ENCODE measurements around the gene BZW2.
"Not testable (repeated sequence)": the region's sequence is repeated elsewhere in the genome, so short reads cannot be mapped to it uniquely, and the experiment has no call there.

The BZW2 gene

GRCh38 chr7:16646472-16647072, 591 bp downstream of the BZW2 start:
- DNase-seq (ENCODE audit: low read depth) = no peak

- no peak for DNase-seq (ENCODE audit: low read depth)
Measured at GRCh38 chr7:16647435-16647960, 1.5 kb downstream of the BZW2 start.

GRCh38 chr7:16648551-16648950, 2.6 kb downstream of the BZW2 start:
- no peak for DNase-seq (ENCODE audit: low read depth)

- DNase-seq (ENCODE audit: low read depth) = no peak
Measured at GRCh38 chr7:16649196-16649595, 3.2 kb downstream of the BZW2 start.

GRCh38 chr7:16650266-16650665, 4.3 kb downstream of the BZW2 start:
- DNase-seq (ENCODE audit: low read depth) = no peak

GRCh38 chr7:16651396-16652239, 5.6 kb downstream of the BZW2 start:
- DNase-seq (ENCODE audit: low read depth) = no peak

GRCh38 chr7:16652240-16652583, 6.2 kb downstream of the BZW2 start:
- DNase-seq (ENCODE audit: low read depth) = no peak

- no peak for DNase-seq (ENCODE audit: low read depth)
Measured at GRCh38 chr7:16652888-16653287, 6.9 kb downstream of the BZW2 start.

GRCh38 chr7:16655394-16655793, 9.4 kb downstream of the BZW2 start:
- DNase-seq (ENCODE audit: low read depth) = no peak

GRCh38 chr7:16656141-16656540, 10.2 kb downstream of the BZW2 start:
- DNase-seq (ENCODE audit: low read depth) = no peak

- DNase-seq (ENCODE audit: low read depth) = no peak
Measured at GRCh38 chr7:16657656-16658279, 11.8 kb downstream of the BZW2 start.

GRCh38 chr7:16659854-16660497, 14.0 kb downstream of the BZW2 start:
- DNase-seq (ENCODE audit: low read depth) = not testable (repeated sequence)

- DNase-seq (ENCODE audit: low read depth) = no peak
Measured at GRCh38 chr7:16660702-16661464, 14.9 kb downstream of the BZW2 start.

- no peak for DNase-seq (ENCODE audit: low read depth)
Measured at GRCh38 chr7:16661924-16662323, 15.9 kb downstream of the BZW2 start.

- DNase-seq (ENCODE audit: low read depth) = no peak
Measured at GRCh38 chr7:16667355-16667754, 21.4 kb downstream of the BZW2 start.

- no peak for DNase-seq (ENCODE audit: low read depth)
Measured at GRCh38 chr7:16668049-16668858, 22.3 kb downstream of the BZW2 start.

GRCh38 chr7:16668978-16669377, 23.0 kb downstream of the BZW2 start:
- DNase-seq (ENCODE audit: low read depth) = no peak

- no peak for DNase-seq (ENCODE audit: low read depth)
Measured at GRCh38 chr7:16669581-16669980, 23.6 kb downstream of the BZW2 start.

GRCh38 chr7:16670021-16670420, 24.0 kb downstream of the BZW2 start:
- DNase-seq (ENCODE audit: low read depth) = no peak

- no peak for DNase-seq (ENCODE audit: low read depth)
Measured at GRCh38 chr7:16670731-16671344, 24.9 kb downstream of the BZW2 start.

- no peak for DNase-seq (ENCODE audit: low read depth)
Measured at GRCh38 chr7:16671811-16672210, 25.8 kb downstream of the BZW2 start.
